Measurements from ENCODE around the gene CSRP3. TPM values are rescaled to one million over a fixed set of nuclear protein-coding genes. Genes with fewer than 3 reads are reported as not detected.

CSRP3 gene
- total RNA-seq: not detected

DNA sequence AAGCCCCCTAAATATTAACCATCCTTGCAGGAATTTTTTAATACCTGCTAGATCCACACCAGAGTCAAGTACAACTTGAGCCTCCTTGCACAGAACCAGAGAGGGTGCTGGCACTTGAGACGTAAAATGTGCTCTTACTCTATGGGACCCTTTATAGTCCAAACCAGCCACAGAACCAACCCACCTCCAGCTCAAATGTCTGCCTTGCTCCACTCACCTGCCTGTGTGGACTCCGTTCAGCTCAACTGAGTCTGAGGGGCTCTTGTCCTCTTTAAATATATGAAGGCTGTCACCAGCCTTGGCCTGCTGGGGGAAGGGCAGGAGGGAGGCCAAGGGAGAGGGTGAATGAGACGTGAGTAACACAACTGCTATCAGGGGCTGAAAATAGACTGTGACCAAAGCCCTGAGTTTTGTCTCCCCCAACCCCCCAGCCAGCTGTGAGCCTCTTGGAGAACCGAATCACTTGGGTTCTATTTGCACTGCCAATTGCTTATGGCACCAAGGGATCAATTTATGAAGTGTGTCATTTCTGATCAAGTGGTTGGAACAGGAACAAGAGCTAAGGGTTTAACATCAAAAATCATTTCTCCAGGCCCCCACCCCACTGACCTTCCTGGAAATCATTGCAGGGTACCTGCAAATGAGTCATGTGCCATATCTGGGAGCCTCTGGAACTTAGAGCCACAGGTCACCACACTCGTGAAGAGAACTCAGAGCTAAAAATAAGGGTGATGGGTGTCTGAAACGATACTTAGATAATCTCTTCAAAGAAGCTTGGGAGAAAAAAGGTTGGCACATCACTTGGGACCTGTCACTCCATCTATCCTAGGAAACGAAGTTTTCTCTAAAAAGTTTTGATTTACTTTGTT, at the start of gene CSRP3:
Gene CSRP3, minus strand, starts transcription at position 247 of the 869 bp plus-strand sequence. CDS start 9,535 bp downstream, outside the sequence.
- no peak for ATAC-seq (ENCODE audit: insufficient number of reproducible peaks, low FRiP score, low read depth)
- no peaks in the 10 kb centered on the region for H3K4me1 ChIP-seq (ENCODE audit: control insufficient read depth in 1 of 2, low read depth in 2 of 2)

DNA sequence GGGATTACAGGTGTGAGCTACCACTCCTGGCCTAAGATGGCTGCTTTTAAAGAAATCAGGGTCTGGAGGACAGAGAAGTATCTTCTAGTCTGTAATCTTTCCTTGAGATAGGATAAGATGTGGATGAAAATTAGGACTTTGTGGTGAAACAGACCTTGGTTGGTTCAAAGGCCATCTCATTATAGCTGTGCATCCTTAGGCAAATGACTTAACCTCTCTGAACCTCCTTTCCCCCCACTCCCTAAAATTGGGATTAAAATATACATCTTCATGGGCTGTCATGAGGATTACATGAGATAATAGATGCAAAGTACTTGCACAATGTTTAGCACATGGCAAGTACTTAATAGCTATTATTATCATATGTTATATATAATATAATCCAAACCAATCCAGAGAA, 49.8 kb upstream of the CSRP3 start:
- no peaks in the 10 kb centered on the region for H3K27me3 ChIP-seq (replicated peaks; ENCODE audit: insufficient read depth)
- no peak overlapping the region for H3K4me3 ChIP-seq
- no peaks in the 10 kb centered on the region for H3K36me3 ChIP-seq
- no peaks in the 10 kb centered on the region for H3K9me3 ChIP-seq
- DNase-seq (ENCODE audit: low spot score) (no peak), ATAC-seq (ENCODE audit: insufficient number of reproducible peaks, low FRiP score, low read depth) (no peak)
- TF ChIP-seq, protein P1, sequence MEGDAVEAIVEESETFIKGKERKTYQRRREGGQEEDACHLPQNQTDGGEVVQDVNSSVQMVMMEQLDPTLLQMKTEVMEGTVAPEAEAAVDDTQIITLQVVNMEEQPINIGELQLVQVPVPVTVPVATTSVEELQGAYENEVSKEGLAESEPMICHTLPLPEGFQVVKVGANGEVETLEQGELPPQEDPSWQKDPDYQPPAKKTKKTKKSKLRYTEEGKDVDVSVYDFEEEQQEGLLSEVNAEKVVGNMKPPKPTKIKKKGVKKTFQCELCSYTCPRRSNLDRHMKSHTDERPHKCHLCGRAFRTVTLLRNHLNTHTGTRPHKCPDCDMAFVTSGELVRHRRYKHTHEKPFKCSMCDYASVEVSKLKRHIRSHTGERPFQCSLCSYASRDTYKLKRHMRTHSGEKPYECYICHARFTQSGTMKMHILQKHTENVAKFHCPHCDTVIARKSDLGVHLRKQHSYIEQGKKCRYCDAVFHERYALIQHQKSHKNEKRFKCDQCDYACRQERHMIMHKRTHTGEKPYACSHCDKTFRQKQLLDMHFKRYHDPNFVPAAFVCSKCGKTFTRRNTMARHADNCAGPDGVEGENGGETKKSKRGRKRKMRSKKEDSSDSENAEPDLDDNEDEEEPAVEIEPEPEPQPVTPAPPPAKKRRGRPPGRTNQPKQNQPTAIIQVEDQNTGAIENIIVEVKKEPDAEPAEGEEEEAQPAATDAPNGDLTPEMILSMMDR (IDR thresholded peaks at IDR 0.05): no peak
- no peak overlapping the region for H3K27ac ChIP-seq
- no peaks in the 10 kb centered on the region for H3K4me1 ChIP-seq (ENCODE audit: control insufficient read depth in 1 of 2, low read depth in 2 of 2)

More for the DNA sequence above, at the start of gene CSRP3:
- H3K27ac ChIP-seq: no peak within 1 kb of the TSS
- H3K9me3 ChIP-seq: no peaks in the 10 kb centered on the region
- H3K4me3 ChIP-seq: no peak within 1 kb of the TSS
- DNase-seq (ENCODE audit: low spot score): no peak
- no peaks in the 10 kb centered on the region for H3K36me3 ChIP-seq
- no peaks in the 10 kb centered on the region for H3K27me3 ChIP-seq (replicated peaks; ENCODE audit: insufficient read depth)
- TF ChIP-seq, protein P1 (IDR thresholded peaks at IDR 0.05): no peak

DNA sequence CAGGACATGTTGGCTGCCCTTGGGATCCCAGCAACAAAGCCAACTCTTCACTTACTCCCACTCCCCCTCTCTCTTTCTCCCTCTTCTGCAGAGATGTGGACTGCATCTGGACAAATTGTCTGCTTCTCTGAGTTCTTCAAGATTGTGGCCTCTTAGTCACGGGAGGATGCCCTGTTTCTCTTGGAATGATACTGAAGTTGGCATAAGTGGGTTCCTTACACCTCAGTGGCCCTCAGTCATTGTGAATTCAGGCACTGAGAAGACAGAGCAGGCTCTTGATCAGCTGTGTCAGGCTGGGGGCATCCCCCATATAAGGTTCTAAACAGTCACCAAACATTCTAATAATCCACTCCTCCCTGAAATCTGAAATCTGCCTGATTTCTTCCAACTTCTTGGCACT, 45.0 kb upstream of the CSRP3 start:
- Histone ChIP-seq H3K9me3 (no peaks in the 10 kb centered on the region), H3K4me3 (no peak overlapping the region), H3K4me1 (ENCODE audit: control insufficient read depth in 1 of 2, low read depth in 2 of 2) (peaks cover 8% of the 10 kb centered on the region in 2 donors), H3K27me3 (replicated peaks; ENCODE audit: insufficient read depth) (peaks cover 7% of the 10 kb centered on the region), H3K36me3 (no peaks in the 10 kb centered on the region), H3K27ac (no peak overlapping the region)
- TF ChIP-seq, protein P1 (IDR thresholded peaks at IDR 0.05): no peak
- DNase-seq (ENCODE audit: low spot score) (no peak), ATAC-seq (ENCODE audit: insufficient number of reproducible peaks, low FRiP score, low read depth) (no peak)

DNA sequence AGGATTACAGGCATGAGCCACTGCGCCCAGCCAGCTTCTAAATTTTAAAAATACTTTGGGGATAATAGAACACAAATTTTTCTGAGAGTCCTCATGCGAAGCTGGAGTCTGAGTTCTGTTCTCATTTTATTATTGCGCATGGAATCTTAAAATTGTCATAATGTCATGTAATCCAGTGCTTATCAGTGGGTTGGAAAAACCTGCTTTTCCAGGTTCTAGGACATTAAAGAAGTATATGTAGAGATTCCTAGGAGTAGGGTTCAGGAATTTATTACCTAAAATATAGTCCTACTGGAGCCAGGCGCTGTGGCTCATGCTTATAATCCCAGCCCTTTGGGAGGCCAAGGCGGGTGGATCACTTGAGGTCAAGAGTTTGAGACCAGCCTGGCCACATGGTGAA, 43.6 kb upstream of the CSRP3 start:
- DNase-seq (ENCODE audit: low spot score) (no peak), ATAC-seq (ENCODE audit: insufficient number of reproducible peaks, low FRiP score, low read depth) (no peak)
- H3K9me3 ChIP-seq: no peaks in the 10 kb centered on the region
- no peak overlapping the region for H3K4me3 ChIP-seq
- TF ChIP-seq, protein P1 (IDR thresholded peaks at IDR 0.05): no peak
- H3K27ac ChIP-seq: no peak overlapping the region
- no peaks in the 10 kb centered on the region for H3K36me3 ChIP-seq
- peaks cover 16 to 20% of the 10 kb centered on the region in 2 donors for H3K4me1 ChIP-seq (ENCODE audit: control insufficient read depth in 1 of 2, low read depth in 2 of 2)
- H3K27me3 ChIP-seq (replicated peaks; ENCODE audit: insufficient read depth): peaks cover 7% of the 10 kb centered on the region

DNA sequence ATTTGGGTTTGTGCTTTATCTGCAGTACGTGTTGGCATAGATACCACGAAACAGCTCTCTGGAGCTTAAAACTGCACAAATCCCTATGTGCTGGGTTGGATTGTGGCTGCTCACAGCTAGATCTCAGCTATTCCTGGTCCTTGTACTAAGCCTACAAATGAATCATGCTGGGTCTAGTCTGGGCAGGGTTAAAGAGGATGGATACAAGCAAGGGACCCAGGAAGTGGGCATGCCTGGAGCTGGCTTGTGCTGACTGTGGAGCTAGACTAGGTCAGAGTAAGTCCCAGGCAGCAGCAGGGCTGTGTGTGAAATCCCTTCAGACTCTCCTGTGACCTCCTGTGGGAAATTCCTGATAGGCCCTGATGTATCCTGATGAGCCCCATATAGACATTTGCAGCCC, 42.8 kb upstream of the CSRP3 start:
- Histone ChIP-seq H3K27ac (no peak overlapping the region), H3K4me1 (ENCODE audit: control insufficient read depth in 1 of 2, low read depth in 2 of 2) (peaks cover 17 to 24% of the 10 kb centered on the region in 2 donors), H3K4me3 (no peak overlapping the region), H3K9me3 (no peaks in the 10 kb centered on the region), H3K36me3 (no peaks in the 10 kb centered on the region), H3K27me3 (replicated peaks; ENCODE audit: insufficient read depth) (peaks cover 7% of the 10 kb centered on the region)
- TF ChIP-seq, protein P1 (IDR thresholded peaks at IDR 0.05): no peak
- no peak for DNase-seq (ENCODE audit: low spot score)
- no peak for ATAC-seq (ENCODE audit: insufficient number of reproducible peaks, low FRiP score, low read depth)
